HepG2 (cell line): ENCODE measurements around the gene SLCO4A1. TPM values are rescaled to one million over a fixed set of nuclear protein-coding genes. Genes with fewer than 3 reads are reported as not detected.

Experiments
- CEBPB ChIP-seq: IDR thresholded peaks from 2 replicates; pipeline ENCODE4 v1.6.1; 2011; ENCODE audit warnings: low read depth, low read length, improper control_type of control experiment, borderline replicate concordance
- DNMT3B ChIP-seq: conservative IDR thresholded peaks from 2 replicates; pipeline ENCODE4 v1.6.1; 2016; ENCODE audit warnings: missing biosample characterization, control low read depth
- GFI1 ChIP-seq: sonication (generic); formaldehyde crosslinking; IDR thresholded peaks from 2 replicates; pipeline ENCODE4 v1.5.0; 2020; ENCODE audit warnings: missing genetic modification reagents, mild to moderate bottlenecking, borderline replicate concordance
- IKZF1 ChIP-seq: fragments of 450-650 bp; IDR thresholded peaks from 2 replicates; pipeline ENCODE4 v1.7.1; 2016
- MLLT10 ChIP-seq: sonication (generic); formaldehyde crosslinking; IDR thresholded peaks from 2 replicates; pipeline ENCODE4 v1.4.0; 2020; ENCODE audit warnings: missing genetic modification reagents
- RARG ChIP-seq: sonication (generic); formaldehyde crosslinking; IDR thresholded peaks from 2 replicates; pipeline ENCODE4 v1.4.0; 2020; ENCODE audit warnings: low read depth, mild to moderate bottlenecking, missing genetic modification reagents
- SIN3B ChIP-seq: fragments of 150-350 bp; IDR thresholded peaks from 2 replicates; pipeline ENCODE4 v1.6.1; 2014; ENCODE audit warnings: low read length
- SIX1 ChIP-seq: sonication (generic); formaldehyde crosslinking; IDR thresholded peaks from 2 replicates; pipeline ENCODE4 v1.4.0; 2020; ENCODE audit warnings: missing genetic modification reagents, borderline replicate concordance
- SMAD1 ChIP-seq: sonication (generic); formaldehyde crosslinking; IDR thresholded peaks from 2 replicates; pipeline ENCODE4 v1.4.0; 2020; ENCODE audit warnings: missing genetic modification reagents, low read depth, mild to moderate bottlenecking, borderline replicate concordance
- SMC3 ChIP-seq: IDR thresholded peaks from 2 replicates; pipeline ENCODE4 v1.6.1; 2011; ENCODE audit warnings: low read length, improper control_type of control experiment
- ZFP62 ChIP-seq: sonication (generic); formaldehyde crosslinking; IDR thresholded peaks from 2 replicates; pipeline ENCODE4 v1.4.0; 2020; ENCODE audit warnings: missing genetic modification reagents
- ZNF546 ChIP-seq: sonication (generic); formaldehyde crosslinking; conservative IDR thresholded peaks from 2 replicates; pipeline ENCODE4 v1.8.1; 2023; ENCODE audit warnings: mild to moderate bottlenecking, missing genetic modification reagents
- ZNF550 ChIP-seq: sonication (generic); formaldehyde crosslinking; IDR thresholded peaks from 2 replicates; pipeline ENCODE4 v1.4.0; 2020; ENCODE audit warnings: mild to moderate bottlenecking, missing genetic modification reagents, borderline replicate concordance
- ZNF615 ChIP-seq: sonication (generic); formaldehyde crosslinking; IDR thresholded peaks from 2 replicates; pipeline ENCODE4 v1.5.0; 2020; ENCODE audit warnings: mild to moderate bottlenecking, missing genetic modification reagents, borderline replicate concordance
- ZNF709 ChIP-seq: sonication (generic); formaldehyde crosslinking; IDR thresholded peaks from 2 replicates; pipeline ENCODE4 v1.5.0; 2020; ENCODE audit warnings: mild to moderate bottlenecking, missing genetic modification reagents
- ZNF749 ChIP-seq: sonication (generic); formaldehyde crosslinking; IDR thresholded peaks from 2 replicates; pipeline ENCODE4 v1.8.0; 2022; ENCODE audit warnings: mild to moderate bottlenecking, missing genetic modification reagents, moderate library complexity, borderline replicate concordance
- ZSCAN30 ChIP-seq: sonication (generic); formaldehyde crosslinking; IDR thresholded peaks from 2 replicates; pipeline ENCODE4 v1.5.0; 2020; ENCODE audit warnings: mild to moderate bottlenecking, missing genetic modification reagents
- polyA plus RNA-seq, 8 experiments: library from polyadenylated mRNA; depleted of rRNA in 3 of 8; stranded (reverse) in 7 of 8; unstranded in 1 of 8; fragments of >200 nt; fragmentation: Illumina TruSeq in 4 of 8; extraction: Trizol in 4 of 8; gene quantifications; 2 replicates each; pipeline versions ENCODE4 v1.2.1 to v1.2.3, GENCODE V29; 2011 to 2016; ENCODE audit warnings: low read depth in 4 of 8, missing spikeins in 1 of 8, mixed read lengths in 1 of 8; ENCODE audit not compliant: insufficient read depth in 1 of 8
- total RNA-seq, 5 experiments: library from RNA; depleted of rRNA; stranded (reverse); fragments of >200 nt; fragmentation: Illumina TruSeq; extraction: Trizol; gene quantifications; 2 replicates each; pipeline ENCODE4 v1.2.3, GENCODE V29; 2016; ENCODE audit warnings: low read depth in 1 of 5
- TF ChIP-seq, protein P1 (sequence below): sonication (generic); formaldehyde crosslinking; conservative IDR thresholded peaks from 2 replicates; pipeline ENCODE4 v1.8.0; 2022; ENCODE audit warnings: missing genetic modification reagents
- TF ChIP-seq, protein P2 (sequence below): sonication (generic); formaldehyde crosslinking; IDR thresholded peaks from 2 replicates; pipeline ENCODE4 v1.8.0; 2022; ENCODE audit warnings: mild to moderate bottlenecking, missing genetic modification reagents; ENCODE audit not compliant: insufficient replicate concordance
- TF ChIP-seq, protein P3 (sequence below): sonication (generic); formaldehyde crosslinking; IDR thresholded peaks from 2 replicates; pipeline ENCODE4 v1.4.0; 2020; ENCODE audit warnings: missing genetic modification reagents, mild to moderate bottlenecking, borderline replicate concordance
- TF ChIP-seq, protein P4 (sequence below): IDR thresholded peaks from 2 replicates; pipeline ENCODE4 v1.6.1; 2016; ENCODE audit warnings: missing biosample characterization, missing genetic modification reagents, low read depth
- TF ChIP-seq, protein P5 (sequence below): sonication (generic); formaldehyde crosslinking; IDR thresholded peaks from 2 replicates; pipeline ENCODE4 v1.5.1; 2020; ENCODE audit warnings: missing genetic modification reagents, mild to moderate bottlenecking, borderline replicate concordance

Gene SLCO4A1
- total and polyA plus RNA-seq, 2 of the 13 experiments (the other 11 are each of a cell fraction or from before 2014, with no cell fraction given) = 55.5 to 112 TPM

DNA sequence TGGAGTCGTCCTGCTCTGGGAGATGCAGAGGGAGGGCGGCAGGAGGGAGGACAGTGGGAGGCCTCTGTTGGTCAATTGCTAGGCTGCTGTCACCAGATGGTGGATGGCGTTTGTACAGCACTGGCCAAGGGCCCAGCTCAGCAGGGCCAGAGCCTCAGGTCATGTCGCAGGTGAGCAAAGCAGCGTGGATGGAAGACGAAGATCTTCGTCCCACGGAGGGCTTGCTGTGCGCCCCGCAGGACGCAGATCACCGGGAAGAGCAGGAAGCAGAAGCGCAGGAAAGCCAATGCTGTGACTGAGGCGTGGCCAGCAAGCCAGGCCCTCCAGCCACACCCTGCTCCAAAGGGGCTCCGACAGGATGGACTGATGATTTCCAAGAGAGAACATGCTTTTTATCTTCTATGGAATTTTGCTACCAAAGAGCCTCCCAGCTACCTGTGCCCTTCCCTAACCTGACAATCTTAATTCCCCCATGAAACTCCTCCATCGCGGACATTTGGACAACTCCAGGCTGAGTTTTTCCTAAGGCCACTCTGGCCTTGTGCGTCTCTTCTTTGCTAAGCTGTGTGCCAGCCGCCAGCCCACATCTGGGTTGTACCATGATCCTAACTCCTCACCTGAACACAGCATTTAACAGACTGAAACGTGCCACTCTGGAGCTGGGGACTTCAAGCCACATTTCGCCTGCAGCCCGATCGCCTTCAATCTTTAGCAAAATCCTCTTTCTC, 3.5 kb upstream of the SLCO4A1 start (continued):
- TF ChIP-seq, protein P1, sequence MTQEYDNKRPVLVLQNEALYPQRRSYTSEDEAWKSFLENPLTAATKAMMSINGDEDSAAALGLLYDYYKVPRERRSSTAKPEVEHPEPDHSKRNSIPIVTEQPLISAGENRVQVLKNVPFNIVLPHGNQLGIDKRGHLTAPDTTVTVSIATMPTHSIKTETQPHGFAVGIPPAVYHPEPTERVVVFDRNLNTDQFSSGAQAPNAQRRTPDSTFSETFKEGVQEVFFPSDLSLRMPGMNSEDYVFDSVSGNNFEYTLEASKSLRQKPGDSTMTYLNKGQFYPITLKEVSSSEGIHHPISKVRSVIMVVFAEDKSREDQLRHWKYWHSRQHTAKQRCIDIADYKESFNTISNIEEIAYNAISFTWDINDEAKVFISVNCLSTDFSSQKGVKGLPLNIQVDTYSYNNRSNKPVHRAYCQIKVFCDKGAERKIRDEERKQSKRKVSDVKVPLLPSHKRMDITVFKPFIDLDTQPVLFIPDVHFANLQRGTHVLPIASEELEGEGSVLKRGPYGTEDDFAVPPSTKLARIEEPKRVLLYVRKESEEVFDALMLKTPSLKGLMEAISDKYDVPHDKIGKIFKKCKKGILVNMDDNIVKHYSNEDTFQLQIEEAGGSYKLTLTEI (CRISPR knock-in tag) = no peak
- TF ChIP-seq SMC3 = no peak
- TF ChIP-seq RARG (CRISPR knock-in tag) = no peak
- no peak for TF ChIP-seq MLLT10 (CRISPR knock-in tag)
- 0 out of 2 replicates have a peak, but pooled peaks have one; percentile 33 for TF ChIP-seq ZNF546 (CRISPR knock-in tag)
- TF ChIP-seq, protein P2, sequence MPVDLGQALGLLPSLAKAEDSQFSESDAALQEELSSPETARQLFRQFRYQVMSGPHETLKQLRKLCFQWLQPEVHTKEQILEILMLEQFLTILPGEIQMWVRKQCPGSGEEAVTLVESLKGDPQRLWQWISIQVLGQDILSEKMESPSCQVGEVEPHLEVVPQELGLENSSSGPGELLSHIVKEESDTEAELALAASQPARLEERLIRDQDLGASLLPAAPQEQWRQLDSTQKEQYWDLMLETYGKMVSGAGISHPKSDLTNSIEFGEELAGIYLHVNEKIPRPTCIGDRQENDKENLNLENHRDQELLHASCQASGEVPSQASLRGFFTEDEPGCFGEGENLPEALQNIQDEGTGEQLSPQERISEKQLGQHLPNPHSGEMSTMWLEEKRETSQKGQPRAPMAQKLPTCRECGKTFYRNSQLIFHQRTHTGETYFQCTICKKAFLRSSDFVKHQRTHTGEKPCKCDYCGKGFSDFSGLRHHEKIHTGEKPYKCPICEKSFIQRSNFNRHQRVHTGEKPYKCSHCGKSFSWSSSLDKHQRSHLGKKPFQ (CRISPR knock-in tag) = no peak
- no peak for TF ChIP-seq GFI1 (CRISPR knock-in tag)
- TF ChIP-seq SMAD1 (CRISPR knock-in tag) = 0 out of 2 replicates have a peak, but pooled peaks have one; percentile 69
- 0 out of 2 replicates have a peak, but pooled peaks have one; percentile 57 for TF ChIP-seq ZSCAN30 (CRISPR knock-in tag)
- TF ChIP-seq ZNF550 (CRISPR knock-in tag) = 0 out of 2 replicates have a peak, but pooled peaks have one; percentile 53
- no peak for TF ChIP-seq ZNF709 (CRISPR knock-in tag)
- no peak for TF ChIP-seq ZNF615
- TF ChIP-seq, protein P3, sequence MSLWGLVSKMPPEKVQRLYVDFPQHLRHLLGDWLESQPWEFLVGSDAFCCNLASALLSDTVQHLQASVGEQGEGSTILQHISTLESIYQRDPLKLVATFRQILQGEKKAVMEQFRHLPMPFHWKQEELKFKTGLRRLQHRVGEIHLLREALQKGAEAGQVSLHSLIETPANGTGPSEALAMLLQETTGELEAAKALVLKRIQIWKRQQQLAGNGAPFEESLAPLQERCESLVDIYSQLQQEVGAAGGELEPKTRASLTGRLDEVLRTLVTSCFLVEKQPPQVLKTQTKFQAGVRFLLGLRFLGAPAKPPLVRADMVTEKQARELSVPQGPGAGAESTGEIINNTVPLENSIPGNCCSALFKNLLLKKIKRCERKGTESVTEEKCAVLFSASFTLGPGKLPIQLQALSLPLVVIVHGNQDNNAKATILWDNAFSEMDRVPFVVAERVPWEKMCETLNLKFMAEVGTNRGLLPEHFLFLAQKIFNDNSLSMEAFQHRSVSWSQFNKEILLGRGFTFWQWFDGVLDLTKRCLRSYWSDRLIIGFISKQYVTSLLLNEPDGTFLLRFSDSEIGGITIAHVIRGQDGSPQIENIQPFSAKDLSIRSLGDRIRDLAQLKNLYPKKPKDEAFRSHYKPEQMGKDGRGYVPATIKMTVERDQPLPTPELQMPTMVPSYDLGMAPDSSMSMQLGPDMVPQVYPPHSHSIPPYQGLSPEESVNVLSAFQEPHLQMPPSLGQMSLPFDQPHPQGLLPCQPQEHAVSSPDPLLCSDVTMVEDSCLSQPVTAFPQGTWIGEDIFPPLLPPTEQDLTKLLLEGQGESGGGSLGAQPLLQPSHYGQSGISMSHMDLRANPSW (CRISPR knock-in tag) = no peak
- TF ChIP-seq IKZF1 = no peak
- TF ChIP-seq SIX1 (CRISPR knock-in tag) = no peak
- TF ChIP-seq, protein P4, sequence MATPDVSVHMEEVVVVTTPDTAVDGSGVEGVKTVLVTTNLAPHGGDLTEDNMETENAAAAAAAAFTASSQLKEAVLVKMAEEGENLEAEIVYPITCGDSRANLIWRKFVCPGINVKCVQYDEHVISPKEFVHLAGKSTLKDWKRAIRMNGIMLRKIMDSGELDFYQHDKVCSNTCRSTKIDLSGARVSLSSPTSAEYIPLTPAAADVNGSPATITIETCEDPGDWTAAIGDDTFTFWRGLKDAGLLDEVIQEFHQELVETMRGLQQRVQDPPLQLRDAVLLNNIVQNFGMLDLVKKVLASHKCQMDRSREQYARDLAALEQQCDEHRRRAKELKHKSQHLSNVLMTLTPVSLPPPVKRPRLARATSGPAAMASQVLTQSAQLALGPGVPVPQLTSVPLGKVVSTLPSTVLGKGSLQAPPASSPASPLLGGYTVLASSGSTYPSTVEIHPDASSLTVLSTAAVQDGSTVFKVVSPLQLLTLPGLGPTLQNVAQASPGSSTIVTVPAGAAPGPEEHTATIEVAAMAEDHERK = no peak
- TF ChIP-seq ZNF749 (CRISPR knock-in tag) = no peak
- TF ChIP-seq, protein P5, sequence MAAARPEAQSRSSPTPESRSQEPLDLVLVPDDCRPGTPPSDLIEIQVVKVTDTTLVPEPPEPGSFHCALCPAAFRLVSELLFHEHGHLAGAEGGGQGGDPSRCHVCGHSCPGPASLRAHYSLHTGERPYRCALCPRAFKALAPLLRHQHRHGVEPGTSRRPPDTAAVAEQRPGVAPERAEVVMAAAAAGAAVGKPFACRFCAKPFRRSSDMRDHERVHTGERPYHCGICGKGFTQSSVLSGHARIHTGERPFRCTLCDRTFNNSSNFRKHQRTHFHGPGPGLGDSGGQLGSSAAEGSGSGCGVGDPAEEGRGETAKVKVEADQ (CRISPR knock-in tag) = no peak
- TF ChIP-seq DNMT3B = no peak
- TF ChIP-seq CEBPB = no peak
- TF ChIP-seq ZFP62 (CRISPR knock-in tag) = no peak
- TF ChIP-seq SIN3B = no peak
